Panc1 (cell line): ENCODE data around the gene TNNT3. TPM values are rescaled to one million over a fixed set of nuclear protein-coding genes. Genes with fewer than 3 reads are reported as not detected.

Experiments used
- ATAC-seq: fragments of 200-7000 bp; cut with Tn5 transposase; 2 replicates; pipeline ENCODE4 v1.9.1; 2020; ENCODE audit warnings: mild to moderate bottlenecking, moderate library complexity
- BruUV-seq: library from RNA; stranded (reverse); fragments of 400-500 nt; replicated peaks from 2 replicates; lab custom pipeline; 2021; lab: Mats Ljungman, UMichigan
- CTCF ChIA-PET: fragments of 300-600 bp; sonication (Branson Sonifier 250); formaldehyde crosslinking; loops from one replicate; lab custom pipeline; 2022; ENCODE audit warnings: antibody characterized with exemption; lab: Charles Lee
- POLR2A ChIA-PET: fragments of 300-600 bp; sonication (Branson Sonifier 250); formaldehyde crosslinking; loops from one replicate; lab custom pipeline; 2022; ENCODE audit warnings: antibody characterized with exemption; lab: Charles Lee
- DNase-seq: peaks from one replicate; pipeline ENCODE4 v3.0.0-alpha.2; 2010; ENCODE audit warnings: low read depth, low spot score
- H3K27ac ChIP-seq: 2 replicates; pipeline ENCODE4 v1.5.1; 2011; ENCODE audit warnings: mild to moderate bottlenecking, low read length, inconsistent platforms
- H3K27me3 ChIP-seq: fragments of 200-500 bp; sonication (Bioruptor generic); 2 replicates; pipeline ENCODE4 v1.6.0; 2014; ENCODE audit warnings: low read length, inconsistent platforms; ENCODE audit not compliant: control insufficient read depth, insufficient read depth
- H3K36me3 ChIP-seq: fragments of 200-500 bp; sonication (Bioruptor generic); 2 replicates; pipeline ENCODE4 v1.5.1; 2014; ENCODE audit warnings: inconsistent platforms, mild to moderate bottlenecking, low read length, moderate library complexity; ENCODE audit not compliant: control insufficient read depth, insufficient read depth
- H3K4me1 ChIP-seq: 2 replicates; pipeline ENCODE4 v1.5.1; 2011; ENCODE audit warnings: inconsistent platforms, mild to moderate bottlenecking, low read length, moderate library complexity; ENCODE audit not compliant: control insufficient read depth, insufficient read depth
- H3K4me3 ChIP-seq, 2 experiments: 2 replicates each; pipeline ENCODE4 v1.5.1; 2011 to 2012; ENCODE audit warnings: low read depth in 2 of 2, low read length in 2 of 2, mild to moderate bottlenecking in 2 of 2, inconsistent platforms in 1 of 2, moderate library complexity in 1 of 2
- H3K9me3 ChIP-seq: fragments of 200-500 bp; sonication (Bioruptor generic); 2 replicates; pipeline ENCODE4 v1.5.1; 2014; ENCODE audit warnings: low read depth, mild to moderate bottlenecking, inconsistent platforms, low read length, moderate library complexity; ENCODE audit not compliant: control insufficient read depth, insufficient read depth
- CTCF ChIP-seq: fragments of 450-650 bp; IDR thresholded peaks from 2 replicates; pipeline ENCODE4 v1.5.1; 2017; ENCODE audit warnings: mild to moderate bottlenecking
- POLR2AphosphoS5 ChIP-seq: IDR thresholded peaks from 2 replicates; pipeline ENCODE4 v1.6.1; 2012; ENCODE audit warnings: mild to moderate bottlenecking, low read depth, low read length, moderate library complexity
- REST ChIP-seq, 2 experiments: IDR thresholded peaks; 2 replicates each; pipeline ENCODE4 v1.6.1; 2011 to 2012; ENCODE audit warnings: low read depth in 2 of 2, control low read depth in 1 of 2, low read length in 1 of 2, mild to moderate bottlenecking in 1 of 2, moderate library complexity in 1 of 2; ENCODE audit not compliant: insufficient read depth in 1 of 2
- SIN3A ChIP-seq: IDR thresholded peaks from 2 replicates; pipeline ENCODE4 v1.6.1; 2012; ENCODE audit warnings: low read depth, mild to moderate bottlenecking, low read length, moderate library complexity, borderline replicate concordance; ENCODE audit not compliant: insufficient read depth
- TCF7L2 ChIP-seq: IDR thresholded peaks from 2 replicates; pipeline ENCODE4 v1.6.1; 2011; ENCODE audit warnings: mild to moderate bottlenecking, low read depth, low read length, inconsistent platforms
- in situ Hi-C: cut with HindIII; loops from 2 replicates; pipeline ENCODE4 v1.10.0; 2016; ENCODE audit warnings: low sequenced_read_pairs, low pct_unique_long_range_greater_than_20kb
- intact Hi-C: fragments of 100-400 bp; cut with micrococcal nuclease; formaldehyde crosslinking; loops from one replicate; pipeline ENCODE4 v1.10.0; 2022; ENCODE audit not compliant: unreplicated experiment
- total RNA-seq: library from RNA; stranded (reverse); gene quantifications from one replicate; pipeline ENCODE4 v1.2.1, GENCODE V29; 2021; ENCODE audit not compliant: unreplicated experiment

The TNNT3 gene
- total RNA-seq, 1 experiment from 2014 or later: 0.41 TPM

GRCh38 chr11:1870721-1871466 lies 48.6 kb upstream of the TNNT3 start:
- ATAC-seq (no peak), DNase-seq (no peak)
- in situ Hi-C loops (no loop called here), intact Hi-C loops (loop anchor here (5.0 kb wide), 1 partner anchor 286 kb away; no protein-coding TSS in a partner anchor)
- no peaks in the 10 kb centered on the region for H3K27me3 ChIP-seq
- ChIA-PET POLR2A (no interaction called here), CTCF (interaction anchor here (0.6 kb wide), 1 partner anchor 38 kb away, joined by 6 read pairs; no protein-coding TSS in a partner anchor)
- H3K4me3 ChIP-seq: no peak overlapping the region
- no peaks in the 10 kb centered on the region for H3K9me3 ChIP-seq
- H3K27ac ChIP-seq: no peak overlapping the region
- H3K4me1 ChIP-seq: peaks cover 28% of the 10 kb centered on the region
- BruUV-seq: no TSS peak
- TF ChIP-seq TCF7L2: no peak; the same call in 1 of the 2 replicates
- TF ChIP-seq REST (IDR thresholded peaks at IDR 0.05; ENCODE audit: insufficient read depth in 1 of 2, low read depth in 2 of 2, low read length in 1 of 2): no peak
- no peak for TF ChIP-seq SIN3A
- no peak for TF ChIP-seq CTCF
- TF ChIP-seq POLR2AphosphoS5: no peak
- H3K36me3 ChIP-seq: no peaks in the 10 kb centered on the region

- ChIA-PET POLR2A (no interaction called here), CTCF (interaction anchor here (0.6 kb wide), 1 partner anchor 39 kb away, joined by 6 read pairs; no protein-coding TSS in a partner anchor)
- H3K36me3 ChIP-seq: no peaks in the 10 kb centered on the region
- intact Hi-C loops: loop anchor here (5.0 kb wide), 1 partner anchor 286 kb away; no protein-coding TSS in a partner anchor
- no peak overlapping the region for H3K4me3 ChIP-seq
- H3K4me1 ChIP-seq: peaks cover 32% of the 10 kb centered on the region
- H3K9me3 ChIP-seq: no peaks in the 10 kb centered on the region
- ATAC-seq: no peak
- in situ Hi-C loops: no loop called here
- TF ChIP-seq REST (IDR thresholded peaks at IDR 0.05; ENCODE audit: insufficient read depth in 1 of 2, low read depth in 2 of 2, low read length in 1 of 2) (no peak), CTCF (no peak), SIN3A (no peak), TCF7L2 (no peak; the same call in 1 of the 2 replicates), POLR2AphosphoS5 (no peak)
- no peak for DNase-seq
- H3K27ac ChIP-seq: no peak overlapping the region
- BruUV-seq: no TSS peak
- H3K27me3 ChIP-seq: no peaks in the 10 kb centered on the region
These were observed 48.0 kb upstream of the TNNT3 start for GRCh38 chr11:1871531-1871930.
